IMR-90 (cell line): ENCODE measurements around the gene TXK. TPM values are rescaled to one million over a fixed set of nuclear protein-coding genes. Genes with fewer than 3 reads are reported as not detected.

Source experiments
- ATAC-seq: fragments of 200-7000 bp; cut with Tn5 transposase; 2 replicates; pipeline ENCODE4 v1.9.1; 2020; ENCODE audit warnings: low read depth, mild to moderate bottlenecking, moderate library complexity
- BruUV-seq: library from RNA; stranded (reverse); fragments of 400-500 nt; replicated peaks from 2 replicates; lab custom pipeline; 2021; lab: Mats Ljungman, UMichigan
- CTCF ChIA-PET: fragments of 300-600 bp; formaldehyde crosslinking; extraction: SDS; loops from one replicate; lab custom pipeline; 2021; ENCODE audit warnings: antibody characterized with exemption; lab: Yijun Ruan, JAX
- POLR2A ChIA-PET: fragments of 300-600 bp; sonication (Branson Sonifier 250); formaldehyde crosslinking; loops from one replicate; lab custom pipeline; 2022; ENCODE audit warnings: antibody characterized with exemption; ENCODE audit not compliant: unreplicated experiment; lab: Charles Lee
- DNase-seq: peaks from one replicate; pipeline ENCODE4 v3.0.0; 2013
- H2AFZ ChIP-seq: replicated peaks from 2 replicates; pipeline ENCODE3; 2013; ENCODE audit warnings: low read length, mild to moderate bottlenecking; ENCODE audit not compliant: poor library complexity
- H2AK5ac ChIP-seq: 2 replicates; pipeline ENCODE4 v1.6.1; 2013; ENCODE audit warnings: low read depth, low read length, inconsistent platforms
- H2AK9ac ChIP-seq: replicated peaks from 2 replicates; pipeline ENCODE3; 2013; ENCODE audit warnings: mild to moderate bottlenecking, low read depth, low read length, moderate library complexity; ENCODE audit not compliant: poor library complexity
- H2BK120ac ChIP-seq: 2 replicates; pipeline ENCODE4 v1.6.1; 2013; ENCODE audit warnings: low read depth, low read length, inconsistent platforms
- H2BK15ac ChIP-seq: 3 replicates; pipeline ENCODE4 v1.6.1; 2013; ENCODE audit warnings: low read depth, low read length, inconsistent platforms
- H2BK20ac ChIP-seq: 2 replicates; pipeline ENCODE4 v1.6.1; 2013; ENCODE audit warnings: low read depth, mild to moderate bottlenecking, inconsistent platforms, low read length, moderate library complexity
- H2BK5ac ChIP-seq: 2 replicates; pipeline ENCODE4 v1.6.1; 2013; ENCODE audit warnings: mild to moderate bottlenecking, low read depth, low read length, inconsistent platforms; ENCODE audit not compliant: poor library complexity, severe bottlenecking
- H3K14ac ChIP-seq: replicated peaks from 2 replicates; pipeline ENCODE4 v1.6.1; 2013; ENCODE audit warnings: low read depth, low read length, inconsistent platforms
- H3K18ac ChIP-seq: 2 replicates; pipeline ENCODE4 v1.6.1; 2013; ENCODE audit warnings: low read depth, low read length, control low read depth
- H3K23ac ChIP-seq: 2 replicates; pipeline ENCODE4 v1.6.1; 2013; ENCODE audit warnings: low read depth, low read length, inconsistent platforms
- H3K27ac ChIP-seq: 2 replicates; pipeline ENCODE4 v1.5.1; 2013; ENCODE audit warnings: mild to moderate bottlenecking, control low read depth, low read length; ENCODE audit not compliant: insufficient read depth
- H3K27me3 ChIP-seq: 2 replicates; pipeline ENCODE4 v1.6.1; 2013; ENCODE audit warnings: low read length; ENCODE audit not compliant: control insufficient read depth, insufficient read depth
- H3K36me3 ChIP-seq: 2 replicates; pipeline ENCODE4 v1.6.1; 2013; ENCODE audit warnings: low read length, mixed read lengths; ENCODE audit not compliant: control insufficient read depth, insufficient read depth
- H3K4ac ChIP-seq: 2 replicates; pipeline ENCODE4 v1.6.1; 2013; ENCODE audit warnings: low read depth, low read length, inconsistent platforms
- H3K4me1 ChIP-seq: 2 replicates; pipeline ENCODE4 v1.6.1; 2013; ENCODE audit warnings: low read length, mixed read lengths; ENCODE audit not compliant: control insufficient read depth, insufficient read depth
- H3K4me2 ChIP-seq: 2 replicates; pipeline ENCODE4 v1.6.1; 2013; ENCODE audit warnings: low read depth, mild to moderate bottlenecking, control low read depth, low read length, moderate library complexity
- H3K4me3 ChIP-seq: 2 replicates; pipeline ENCODE4 v1.5.1; 2013; ENCODE audit warnings: low read depth, mild to moderate bottlenecking, control low read depth, low read length, moderate library complexity; ENCODE audit not compliant: insufficient read depth
- H3K56ac ChIP-seq: 2 replicates; pipeline ENCODE4 v1.6.1; 2013; ENCODE audit warnings: low read length, inconsistent platforms; ENCODE audit not compliant: insufficient read depth; ENCODE audit errors: extremely low read depth
- H3K79me1 ChIP-seq, 2 experiments: 2 replicates each; pipeline ENCODE4 v1.6.1; 2013; ENCODE audit warnings: low read length in 2 of 2, inconsistent platforms in 1 of 2, low read depth in 1 of 2
- H3K9ac ChIP-seq: 2 replicates; pipeline ENCODE4 v1.6.1; 2013; ENCODE audit warnings: low read depth, low read length, control low read depth
- H3K9me1 ChIP-seq: 2 replicates; pipeline ENCODE4 v1.6.1; 2013; ENCODE audit warnings: low read length, inconsistent platforms; ENCODE audit not compliant: insufficient read depth
- H3K9me3 ChIP-seq: 2 replicates; pipeline ENCODE4 v1.6.1; 2013; ENCODE audit warnings: low read length; ENCODE audit not compliant: control insufficient read depth, insufficient read depth
- H4K20me1 ChIP-seq: 2 replicates; pipeline ENCODE4 v1.6.1; 2013; ENCODE audit warnings: low read length, inconsistent platforms; ENCODE audit not compliant: insufficient read depth
- H4K5ac ChIP-seq: 2 replicates; pipeline ENCODE4 v1.6.1; 2013; ENCODE audit warnings: mild to moderate bottlenecking, low read depth, low read length, control low read depth
- H4K8ac ChIP-seq, 2 experiments: 2 replicates each; pipeline ENCODE4 v1.6.1; 2013; ENCODE audit warnings: low read depth in 2 of 2, low read length in 2 of 2, control low read depth in 1 of 2, inconsistent platforms in 1 of 2
- H4K91ac ChIP-seq: 2 replicates; pipeline ENCODE4 v1.6.1; 2013; ENCODE audit warnings: low read depth, low read length, inconsistent platforms; ENCODE audit not compliant: insufficient read depth
- BHLHE40 ChIP-seq: fragments of 150-350 bp; IDR thresholded peaks from 2 replicates; pipeline ENCODE4 v1.6.1; 2016; ENCODE audit warnings: mild to moderate bottlenecking, low read depth, low read length
- CEBPB ChIP-seq: IDR thresholded peaks from 2 replicates; pipeline ENCODE4 v1.6.1; 2012; ENCODE audit warnings: low read depth, low read length, improper control_type of control experiment
- CHD1 ChIP-seq: IDR thresholded peaks from 2 replicates; pipeline ENCODE4 v1.6.1; 2012; ENCODE audit warnings: low read depth, low read length, improper control_type of control experiment
- ELK1 ChIP-seq: fragments of 150-350 bp; IDR thresholded peaks from 2 replicates; pipeline ENCODE4 v1.6.1; 2016; ENCODE audit warnings: low read depth, mild to moderate bottlenecking, low read length, moderate library complexity, borderline replicate concordance
- MAFK ChIP-seq: IDR thresholded peaks from 2 replicates; pipeline ENCODE4 v1.6.1; 2012; ENCODE audit warnings: low read depth, low read length, improper control_type of control experiment
- MAZ ChIP-seq: IDR thresholded peaks from 2 replicates; pipeline ENCODE4 v1.6.1; 2012; ENCODE audit warnings: low read depth, mild to moderate bottlenecking, low read length, improper control_type of control experiment, moderate library complexity, borderline replicate concordance
- NFE2L2 ChIP-seq: fragments of 150-350 bp; IDR thresholded peaks from 2 replicates; pipeline ENCODE4 v1.6.1; 2016; ENCODE audit warnings: low read depth, mild to moderate bottlenecking, low read length
- POLR2A ChIP-seq: IDR thresholded peaks from 2 replicates; pipeline ENCODE4 v1.6.1; 2012; ENCODE audit warnings: mild to moderate bottlenecking, low read depth, low read length
- RAD21 ChIP-seq: IDR thresholded peaks from 2 replicates; pipeline ENCODE4 v1.6.1; 2012; ENCODE audit warnings: low read length, improper control_type of control experiment
- RCOR1 ChIP-seq: IDR thresholded peaks from 2 replicates; pipeline ENCODE4 v1.6.1; 2012; ENCODE audit warnings: mild to moderate bottlenecking, low read length, improper control_type of control experiment; ENCODE audit not compliant: insufficient replicate concordance
- RFX5 ChIP-seq: IDR thresholded peaks from 2 replicates; pipeline ENCODE4 v1.8.0; 2012; ENCODE audit warnings: low read depth, mild to moderate bottlenecking, low read length, moderate library complexity
- SMC3 ChIP-seq: fragments of 150-350 bp; IDR thresholded peaks from 2 replicates; pipeline ENCODE4 v1.6.1; 2016; ENCODE audit warnings: low read depth, mild to moderate bottlenecking, antibody characterized with exemption, low read length, moderate library complexity
- USF2 ChIP-seq: fragments of 150-350 bp; IDR thresholded peaks from 2 replicates; pipeline ENCODE4 v1.6.1; 2017; ENCODE audit warnings: mild to moderate bottlenecking, antibody characterized with exemption, low read length, low read depth
- WGBS, 2 experiments: methylation state at CpG; one replicate each; pipeline versions ENCODE4 v1.1.5 to v1.1.7; 2013; ENCODE audit warnings: missing lambda C conversion rate in 2 of 2; ENCODE audit not compliant: insufficient read length in 1 of 2; ENCODE audit errors: extremely low coverage in 2 of 2; 5-methylcytosine and 5-hydroxymethylcytosine counted together
- dilution Hi-C: fragments of 300-500 bp; cut with HindIII; formaldehyde crosslinking; loops from one replicate; pipeline ENCODE4 v1.14.3; 2018; ENCODE audit warnings: low sequenced_read_pairs; ENCODE audit not compliant: unreplicated experiment
- in situ Hi-C: fragments of 300-500 bp; cut with MboI; formaldehyde crosslinking; loops from 3 replicates; pipeline ENCODE4 v1.14.3; 2019; ENCODE audit warnings: low sequenced_read_pairs, inconsistent platforms, mixed read lengths
- intact Hi-C: fragments of 100-400 bp; cut with micrococcal nuclease; formaldehyde crosslinking; loops from 2 replicates; pipeline ENCODE4 v1.10.0; 2022
- polyA plus RNA-seq, 3 experiments: library from polyadenylated mRNA; depleted of rRNA; stranded (reverse); fragments of >200 nt; gene quantifications; 2 replicates each; pipeline ENCODE4 v1.2.3, GENCODE V29; 2012; ENCODE audit warnings: low replicate concordance in 1 of 3
- total RNA-seq: library from RNA; depleted of rRNA; stranded (reverse); fragments of >200 nt; gene quantifications from 2 replicates; pipeline ENCODE4 v1.2.3, GENCODE V29; 2012

The TXK gene
- total and polyA plus RNA-seq, 2 of the 4 experiments (the other 2 are of a cell fraction): not detected

- in situ Hi-C loops: no loop called here
- Histone ChIP-seq H2AK9ac (no peak overlapping the region), H3K79me1 (no peaks in the 10 kb centered on the region), H2AK5ac (no peak overlapping the region), H4K8ac (no peak overlapping the region), H3K4me1 (no peaks in the 10 kb centered on the region), H3K23ac (no peak overlapping the region), H3K4me3 (no peak overlapping the region), H2AFZ (no peak overlapping the region), H3K9me3 (no peaks in the 10 kb centered on the region), H3K9ac (no peak overlapping the region), H3K36me3 (no peaks in the 10 kb centered on the region), H3K4ac (no peak overlapping the region), H2BK20ac (no peak overlapping the region), H3K27ac (no peak overlapping the region), H3K9me1 (no peaks in the 10 kb centered on the region), H3K14ac (no peak overlapping the region), H2BK5ac (no peak overlapping the region), H3K56ac (no peak overlapping the region), H4K20me1 (no peaks in the 10 kb centered on the region), H3K18ac (no peak overlapping the region), H2BK15ac (no peak overlapping the region), H4K91ac (no peak overlapping the region), H3K4me2 (no peak overlapping the region), H3K27me3 (peaks cover 14% of the 10 kb centered on the region), H2BK120ac (no peak overlapping the region), H4K5ac (no peak overlapping the region)
- ChIA-PET POLR2A (no interaction called here), CTCF (interaction anchor here (1.1 kb wide), 1 partner anchor 187 kb away, joined by 3 read pairs; no protein-coding TSS in a partner anchor)
- WGBS, 2 experiments: no CpG with 5 or more reads among the region's 3 CpGs
- BruUV-seq: no TSS peak
- intact Hi-C loops: no loop called here
- ATAC-seq: no peak
- dilution Hi-C loops: no loop called here
- DNase-seq: peak; percentile 7
- TF ChIP-seq POLR2A (no peak), CEBPB (no peak), RCOR1 (no peak), RAD21 (no peak), ELK1 (no peak), MAFK (no peak), NFE2L2 (no peak), BHLHE40 (no peak), MAZ (no peak), USF2 (no peak), SMC3 (no peak), CHD1 (no peak), RFX5 (no peak)
Observed at GRCh38 chr4:48093991-48094416, 40.0 kb downstream of the TXK start.
